DOHH2 (cell line): ENCODE data around the gene TRIM45.

ENCODE experiments used
- EZH2phosphoT487 ChIP-seq: fragments of 200-600 bp; sonication (generic); IDR thresholded peaks from 2 replicates; pipeline ENCODE4 v1.6.1; 2017; ENCODE audit warnings: borderline replicate concordance, mild to moderate bottlenecking, antibody characterized with exemption, low read length, moderate library complexity, mixed read lengths
- TF ChIP-seq, protein P1 (sequence below): fragments of 200-600 bp; sonication (generic); IDR thresholded peaks from one replicate; pipeline ENCODE4 v1.5.1; 2014; ENCODE audit warnings: antibody characterized with exemption, mild to moderate bottlenecking, low read depth, low read length; ENCODE audit not compliant: poor library complexity, severe bottlenecking

DNA sequence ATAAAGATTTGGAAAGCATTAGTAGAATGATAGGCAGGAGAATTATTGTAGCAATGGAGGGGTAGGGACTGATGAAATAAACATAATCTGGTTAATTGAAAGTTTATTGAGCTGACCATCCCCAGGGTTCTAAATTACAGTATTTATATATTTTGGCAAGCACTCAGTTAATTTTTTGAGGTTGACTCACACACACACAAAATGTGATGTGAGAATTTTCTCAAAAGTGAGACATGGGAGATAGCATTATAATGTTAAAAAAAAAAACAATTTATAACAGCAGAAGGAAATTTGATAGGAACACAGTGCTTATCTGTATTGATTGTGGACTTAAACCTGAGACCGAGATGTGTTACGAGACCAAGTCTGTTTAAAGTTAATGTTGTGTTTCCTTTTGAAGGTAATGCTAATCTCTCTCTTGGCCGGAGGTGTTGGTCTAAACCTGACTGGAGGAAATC, 24.6 kb downstream of the TRIM45 start:
- TF ChIP-seq, protein P1, sequence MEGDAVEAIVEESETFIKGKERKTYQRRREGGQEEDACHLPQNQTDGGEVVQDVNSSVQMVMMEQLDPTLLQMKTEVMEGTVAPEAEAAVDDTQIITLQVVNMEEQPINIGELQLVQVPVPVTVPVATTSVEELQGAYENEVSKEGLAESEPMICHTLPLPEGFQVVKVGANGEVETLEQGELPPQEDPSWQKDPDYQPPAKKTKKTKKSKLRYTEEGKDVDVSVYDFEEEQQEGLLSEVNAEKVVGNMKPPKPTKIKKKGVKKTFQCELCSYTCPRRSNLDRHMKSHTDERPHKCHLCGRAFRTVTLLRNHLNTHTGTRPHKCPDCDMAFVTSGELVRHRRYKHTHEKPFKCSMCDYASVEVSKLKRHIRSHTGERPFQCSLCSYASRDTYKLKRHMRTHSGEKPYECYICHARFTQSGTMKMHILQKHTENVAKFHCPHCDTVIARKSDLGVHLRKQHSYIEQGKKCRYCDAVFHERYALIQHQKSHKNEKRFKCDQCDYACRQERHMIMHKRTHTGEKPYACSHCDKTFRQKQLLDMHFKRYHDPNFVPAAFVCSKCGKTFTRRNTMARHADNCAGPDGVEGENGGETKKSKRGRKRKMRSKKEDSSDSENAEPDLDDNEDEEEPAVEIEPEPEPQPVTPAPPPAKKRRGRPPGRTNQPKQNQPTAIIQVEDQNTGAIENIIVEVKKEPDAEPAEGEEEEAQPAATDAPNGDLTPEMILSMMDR = no peak
- no peak for TF ChIP-seq EZH2phosphoT487
